Measurements from ENCODE around the gene NPTN.

GRCh38 chr15:73678498-73678897 lies 45.3 kb upstream of the NPTN start:
- TF ChIP-seq EZH2 (IDR thresholded peaks at IDR 0.05; ENCODE audit: borderline replicate concordance, low read depth, low read length) (no peak), NR2C1 (IDR thresholded peaks at IDR 0.05) (no peak), NR2C1 (tag; IDR thresholded peaks at IDR 0.05) (no peak), GTF2F1 (IDR thresholded peaks at IDR 0.05; ENCODE audit: low read depth, low read length) (no peak), PYGO2 (tag; IDR thresholded peaks at IDR 0.05) (no peak)
